Motor neuron (in vitro differentiated cells): ENCODE measurements around the gene ZNF280A. TPM values are rescaled to one million over a fixed set of nuclear protein-coding genes. Genes with fewer than 3 reads are reported as not detected.
A peak's percentile ranks its signal among the peaks of the same experiment; 100 is the strongest.
"Not testable (repeated sequence)": the region's sequence is repeated elsewhere in the genome, so short reads cannot be mapped to it uniquely, and the experiment has no call there.

ENCODE experiments used
- ATAC-seq, 8 experiments: fragments of 200-7000 bp; cut with Tn5 transposase; replicated peaks in 6 of 8; 2 replicates each; pipeline ENCODE4 v1.8.0; 2021; ENCODE audit warnings: mild to moderate bottlenecking in 8 of 8, moderate library complexity in 8 of 8
- H3K27ac ChIP-seq, 2 donors: fragments of 250-450 bp; sonication (Bioruptor Pico); 2 replicates each; pipeline ENCODE4 v1.9.0; 2021; ENCODE audit warnings: antibody characterized with exemption in 2 of 2, mild to moderate bottlenecking in 2 of 2, moderate library complexity in 1 of 2
- H3K4me1 ChIP-seq, 2 donors: fragments of 250-450 bp; sonication (Bioruptor Pico); replicated peaks in 1 of 2; 2 replicates each; pipeline ENCODE4 v1.6.1; 2021; ENCODE audit warnings: antibody characterized with exemption in 2 of 2, mild to moderate bottlenecking in 2 of 2, moderate library complexity in 1 of 2
- H3K4me3 ChIP-seq, 5 donors: fragments of 250-450 bp; sonication (Bioruptor Pico); 2 replicates each; pipeline ENCODE4 v1.9.0; 2021; ENCODE audit warnings: antibody characterized with exemption in 5 of 5, mild to moderate bottlenecking in 5 of 5, moderate library complexity in 4 of 5
- WGBS, 10 experiments: fragments of 450-650 bp; shearing (Covaris generic); methylation state at CpG; one replicate each; pipeline ENCODE4 v1.0.0; 2022; 5-methylcytosine and 5-hydroxymethylcytosine counted together
- in situ Hi-C, 9 experiments: fragments of 400-800 bp; cut with MboI; loops; one replicate each; pipeline ENCODE4 v1.15.0; 2021; ENCODE audit warnings: low sequenced_read_pairs in 9 of 9, low pct_unique_long_range_greater_than_20kb in 2 of 9; ENCODE audit not compliant: unreplicated experiment in 9 of 9
- total RNA-seq, 8 experiments: library from RNA; unstranded; fragments of 300-600 nt; gene quantifications; 2 replicates each; pipeline versions ENCODE4 v1.2.3 to v1.2.4, GENCODE V29; 2022

The ZNF280A gene
- total RNA-seq, 8 experiments from 2014 or later = 0.15 to 0.27 (median 0.17) TPM; not detected in 5

DNA sequence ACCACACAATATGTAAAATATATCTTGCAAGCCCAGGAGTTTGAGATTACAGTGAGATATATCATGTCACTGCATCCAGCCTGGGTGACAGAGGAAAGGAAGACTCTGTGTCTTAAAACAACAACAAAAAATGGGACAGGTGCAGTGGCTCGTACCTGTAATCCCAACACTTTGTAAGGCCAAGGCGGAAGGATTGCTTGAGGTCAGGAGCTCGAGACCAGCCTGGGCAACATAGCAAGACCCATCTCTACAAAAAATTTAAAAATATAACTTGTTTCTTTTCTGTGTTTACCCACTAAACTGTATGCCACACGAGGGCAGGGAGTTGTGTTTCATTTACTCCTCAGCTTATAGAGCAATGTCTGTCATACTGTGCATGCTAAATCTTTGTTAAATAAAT lies 3.1 kb downstream of the ZNF280A start:
- no peaks in the 10 kb centered on the region for H3K4me1 ChIP-seq
- no peak overlapping the region for H3K27ac ChIP-seq
- no peak overlapping the region for H3K4me3 ChIP-seq
- 0 to 67% (median 0%) methylated on average over 1 to 4 of the region's 4 CpGs; no CpG with 5 or more reads in 3 of the 10 experiments for WGBS, 10 experiments
- in situ Hi-C loops = no loop called here
- no peak for ATAC-seq

DNA sequence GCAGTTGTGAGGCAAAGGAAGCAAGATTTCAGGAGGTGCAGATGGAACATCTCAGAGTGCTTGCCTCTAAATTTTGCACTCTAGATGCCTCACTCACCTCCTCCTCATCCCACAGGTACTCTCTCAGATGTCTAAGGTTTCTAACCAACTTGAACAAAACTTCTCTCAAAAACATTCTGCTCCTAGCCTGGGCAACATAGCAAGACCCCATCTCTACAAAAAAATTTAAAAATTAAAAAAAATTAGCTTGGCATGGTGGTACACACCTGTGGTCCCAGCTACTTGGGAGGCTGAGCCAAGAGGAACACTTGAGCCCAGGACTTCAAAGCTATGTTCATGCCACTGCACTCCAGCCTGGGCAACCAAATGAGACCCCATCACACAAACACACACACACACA lies 4.2 kb downstream of the ZNF280A start:
- Histone ChIP-seq H3K27ac (no peak overlapping the region), H3K4me3 (no peak overlapping the region), H3K4me1 (no peaks in the 10 kb centered on the region)
- ATAC-seq = no peak
- in situ Hi-C loops = no loop called here

- ATAC-seq, in situ Hi-C loops: not testable (repeated sequence)
- 26 to 100% (median 69%) methylated on average over 2 to 7 of the region's 8 CpGs; no CpG with 5 or more reads in 4 of the 10 experiments for WGBS, 10 experiments
Measured at GRCh38 chr22:22514431-22514830, 5.6 kb downstream of the ZNF280A start.

GRCh38 chr22:22513619-22514018 lies 6.5 kb downstream of the ZNF280A start:
- Histone ChIP-seq H3K4me1 (no peaks in the 10 kb centered on the region), H3K27ac (peak overlapping the region in 1 of 2 donors; percentile 30), H3K4me3 (no peak overlapping the region)
- in situ Hi-C loops = no loop called here
- no peak for ATAC-seq
- 88 to 100% (median 96%) methylated on average over 2 of the region's 2 CpGs; no CpG with 5 or more reads in 6 of the 10 experiments for WGBS, 10 experiments

More at GRCh38 chr22:22514431-22514830, 5.6 kb downstream of the ZNF280A start:
- H3K27ac ChIP-seq = peak overlapping the region in 1 of 2 donors; percentile 49
- H3K4me1 ChIP-seq, H3K4me3 ChIP-seq: not testable (repeated sequence)

GRCh38 chr22:22512951-22513350 lies 7.1 kb downstream of the ZNF280A start:
- 7 to 90% (median 67%) methylated on average over 2 to 5 of the region's 5 CpGs; no CpG with 5 or more reads in 2 of the 10 experiments for WGBS, 10 experiments
- H3K4me3 ChIP-seq = no peak overlapping the region
- in situ Hi-C loops = no loop called here

DNA sequence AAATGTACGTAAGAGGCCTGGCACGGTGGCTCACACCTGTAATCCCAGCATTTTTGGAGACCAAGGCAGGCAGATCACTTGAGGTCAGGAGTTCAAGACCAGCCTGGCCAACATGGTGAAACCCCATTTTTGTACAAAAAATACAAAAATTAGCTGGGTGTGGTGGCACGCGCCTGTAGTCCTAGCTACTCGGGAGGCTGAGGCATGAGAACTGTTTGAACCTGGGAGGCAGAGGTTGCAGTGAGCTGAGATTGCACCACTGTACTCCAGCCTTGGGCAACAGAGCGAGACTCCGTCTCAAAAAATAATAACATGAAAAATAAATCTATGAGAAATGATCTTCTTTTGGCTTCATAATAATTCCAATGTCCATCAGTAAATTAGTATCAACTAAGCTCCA lies 9.2 kb downstream of the ZNF280A start:
- ATAC-seq, H3K4me1 ChIP-seq, H3K27ac ChIP-seq, in situ Hi-C loops, H3K4me3 ChIP-seq: not testable (repeated sequence)
- WGBS, 10 experiments = 30 to 100% (median 90%) methylated on average over 1 to 6 of the region's 7 CpGs; no CpG with 5 or more reads in 2 of the 10 experiments

More at GRCh38 chr22:22512951-22513350, 7.1 kb downstream of the ZNF280A start:
- H3K4me1 ChIP-seq = no peaks in the 10 kb centered on the region
- H3K27ac ChIP-seq = no peak overlapping the region
- ATAC-seq = no peak

DNA sequence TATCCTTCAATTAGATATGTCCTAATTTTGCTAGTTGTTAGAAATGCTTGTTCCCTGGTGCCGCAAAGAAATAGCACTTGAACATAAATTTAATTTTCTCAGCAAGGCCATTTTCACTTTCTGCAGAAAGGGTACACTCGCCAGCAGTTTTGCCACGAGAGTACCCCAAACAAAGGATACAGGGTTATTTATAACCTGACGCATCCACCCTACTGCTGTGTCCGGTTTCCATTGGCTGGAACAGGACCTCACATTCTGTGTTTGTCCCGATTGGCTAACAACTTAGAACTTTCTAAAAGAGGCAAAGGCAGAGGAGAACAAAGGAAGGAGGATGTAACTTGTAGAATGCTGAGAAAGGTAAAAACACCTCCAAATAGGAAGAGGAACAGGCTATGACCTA lies 10.2 kb downstream of the ZNF280A start:
- H3K27ac ChIP-seq, in situ Hi-C loops, H3K4me3 ChIP-seq, ATAC-seq, H3K4me1 ChIP-seq: not testable (repeated sequence)
- 42 to 94% (median 91%) methylated on average over 2 to 6 of the region's 6 CpGs for WGBS, 10 experiments

DNA sequence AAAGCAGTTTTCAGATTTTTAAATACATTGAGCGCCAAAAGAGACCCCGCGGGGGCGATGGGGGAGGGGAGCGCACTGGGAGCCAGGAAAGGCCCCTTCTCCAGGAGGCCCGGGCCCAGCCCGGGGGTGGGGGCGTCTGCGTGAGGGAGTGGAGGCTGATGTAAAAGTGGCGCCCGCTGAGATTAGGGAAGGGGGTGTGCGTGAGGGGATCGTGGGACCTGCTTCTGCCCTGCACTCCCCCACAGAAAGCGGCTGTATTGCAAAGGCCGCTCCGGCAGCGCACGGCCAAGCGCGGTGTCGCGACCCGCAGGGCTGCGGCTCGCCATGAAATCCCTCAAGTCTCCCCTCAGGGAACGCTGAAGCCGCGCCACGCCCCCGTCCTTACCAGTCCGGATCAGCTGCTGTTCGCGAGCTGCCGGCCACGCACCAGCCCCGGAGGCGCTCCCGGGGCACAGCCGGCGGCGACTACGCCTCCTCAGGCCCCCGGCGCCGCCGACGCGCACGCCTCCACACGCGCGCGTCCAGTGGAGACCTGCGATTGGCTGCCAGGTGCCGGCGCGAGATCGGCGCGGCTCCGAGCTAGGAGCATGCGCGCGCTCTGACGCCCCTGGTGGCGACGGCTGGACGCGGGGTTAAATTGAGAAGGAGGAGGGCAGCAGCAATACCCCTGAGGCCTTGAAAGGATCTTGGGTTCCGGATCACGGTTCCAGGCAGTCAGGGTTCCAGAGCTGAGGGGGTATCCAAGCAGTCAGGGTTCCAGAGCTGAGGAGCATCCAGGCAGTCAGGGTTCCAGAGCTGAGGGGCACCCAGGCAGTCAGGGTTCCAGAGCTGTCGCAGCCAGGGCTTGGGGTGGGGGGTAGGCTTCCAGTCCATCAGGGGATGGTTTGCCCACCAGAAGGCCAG lies 11.5 kb downstream of the ZNF280A start, which contains the start of gene ZNF280B:
TSS of gene ZNF280B (minus strand) at position 469 of the 903 bp plus-strand sequence. CDS start 19,344 bp downstream, outside the sequence.
- Histone ChIP-seq H3K4me1 (peaks cover 0 to 8% of the 10 kb centered on the region in 2 donors), H3K27ac (peak within 1 kb of the TSS; percentile 48 to 72), H3K4me3 (peak within 1 kb of the TSS; percentile 50 to 78 (median 63))
- in situ Hi-C loops = no loop called here
- WGBS, 10 experiments = 0 to 33% (median 1%) methylated on average over 2 to 26 of the region's 72 CpGs; no CpG with 5 or more reads in 7 of the 10 experiments
- ATAC-seq = peak in 7 of 8 experiments; percentile 98 to 99 (median 98)

DNA sequence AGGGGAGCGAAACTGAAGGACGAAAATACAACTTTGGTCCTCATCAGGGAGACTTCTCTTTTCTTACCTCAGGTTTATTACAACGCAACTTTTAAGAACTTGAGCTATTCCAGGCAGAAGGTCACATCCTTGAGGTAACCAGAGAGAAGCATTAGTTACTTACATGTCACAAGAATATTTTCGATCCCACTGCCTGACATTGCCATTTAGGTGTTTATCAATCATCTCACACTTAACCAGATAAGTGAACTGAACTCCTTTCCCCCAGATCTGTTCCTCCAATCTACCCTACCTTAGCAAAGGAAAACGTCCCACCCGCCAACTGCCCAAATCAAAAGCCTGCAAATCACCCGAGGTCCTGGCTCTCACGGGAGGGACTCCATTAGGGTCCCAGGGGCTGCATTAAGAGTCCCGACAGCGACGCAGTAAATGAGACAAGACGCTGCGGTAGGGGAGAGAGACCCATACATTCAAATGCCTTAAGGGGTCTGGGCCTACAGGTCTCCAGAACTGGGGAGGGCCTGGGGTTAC lies 12.3 kb downstream of the ZNF280A start:
- peak overlapping the region; percentile 50 to 78 (median 63) for H3K4me3 ChIP-seq
- 0 to 100% (median 54%) methylated on average over 2 to 7 of the region's 13 CpGs for WGBS, 10 experiments
- H3K27ac ChIP-seq = peak overlapping the region; percentile 48 to 72
- peak in 5 of 8 experiments; percentile 4 to 24 (median 11) for ATAC-seq
- in situ Hi-C loops = no loop called here
- H3K4me1 ChIP-seq = peaks cover 0 to 8% of the 10 kb centered on the region in 2 donors

GRCh38 chr22:22506736-22507135 lies 13.3 kb downstream of the ZNF280A start:
- no peak overlapping the region for H3K27ac ChIP-seq
- in situ Hi-C loops = no loop called here

GRCh38 chr22:22498267-22498666 lies 21.8 kb downstream of the ZNF280A start:
- no peaks in the 10 kb centered on the region for H3K4me1 ChIP-seq
- in situ Hi-C loops = no loop called here
- H3K4me3 ChIP-seq = no peak overlapping the region
- no peak overlapping the region for H3K27ac ChIP-seq
- WGBS, 10 experiments = 41 to 100% (median 91%) methylated on average over 1 to 2 of the region's 2 CpGs
- no peak for ATAC-seq

More at GRCh38 chr22:22506736-22507135, 13.3 kb downstream of the ZNF280A start:
- 60 to 100% (median 100%) methylated on average over 1 of the region's 1 CpG; no CpG with 5 or more reads in 5 of the 10 experiments for WGBS, 10 experiments
- H3K4me1 ChIP-seq = peaks cover 0 to 8% of the 10 kb centered on the region in 2 donors
- no peak for ATAC-seq
- no peak overlapping the region for H3K4me3 ChIP-seq

DNA sequence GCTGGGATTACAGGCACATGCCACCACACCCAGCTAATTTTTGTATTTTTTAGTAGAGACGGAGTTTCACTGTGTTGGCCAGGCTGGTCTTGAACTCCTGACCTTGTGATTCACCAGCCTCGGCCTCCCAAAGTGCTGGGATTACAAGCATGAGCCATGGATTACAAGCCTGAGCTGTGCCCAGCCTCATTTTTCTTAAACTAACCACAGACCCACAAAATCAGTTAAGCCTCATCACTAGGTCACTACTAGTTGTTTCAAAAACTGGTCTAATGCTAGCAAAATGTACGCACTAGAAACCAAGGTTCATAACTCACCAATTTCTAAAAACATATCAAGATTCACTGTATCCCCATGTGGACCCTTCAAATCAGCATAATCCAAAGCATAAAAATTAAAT lies 28.5 kb downstream of the ZNF280A start:
- in situ Hi-C loops, H3K4me1 ChIP-seq, H3K4me3 ChIP-seq, H3K27ac ChIP-seq, ATAC-seq: not testable (repeated sequence)
- 45 to 100% (median 100%) methylated on average over 1 to 3 of the region's 3 CpGs; no CpG with 5 or more reads in 3 of the 10 experiments for WGBS, 10 experiments

- H3K4me3 ChIP-seq = no peak overlapping the region
- ATAC-seq = no peak
- in situ Hi-C loops = no loop called here
- no peak overlapping the region for H3K27ac ChIP-seq
- WGBS, 10 experiments = 33 to 100% (median 89%) methylated on average over 1 to 5 of the region's 5 CpGs
- no peaks in the 10 kb centered on the region for H3K4me1 ChIP-seq
Measured at GRCh38 chr22:22488736-22489135, 31.3 kb downstream of the ZNF280A start.
